Large intestine (tissue), 3 donors: ENCODE results near the gene CACYBP. TPM values are rescaled to one million over a fixed set of nuclear protein-coding genes. Genes with fewer than 3 reads are reported as not detected.
A peak's percentile ranks its signal among the peaks of the same experiment; 100 is the strongest.
"Not testable (repeated sequence)": the region's sequence is repeated elsewhere in the genome, so short reads cannot be mapped to it uniquely, and the experiment has no call there.

ENCODE experiments used
- DNase-seq, 2 donors: peaks; one replicate each; pipeline versions ENCODE4 v3.0.0 to v3.0.0-alpha.2; 2013
- H3K27ac ChIP-seq: one replicate; pipeline ENCODE4 v1.5.1; 2013; ENCODE audit warnings: low read length
- H3K27me3 ChIP-seq: 2 replicates; pipeline ENCODE4 v1.6.1; 2013; ENCODE audit warnings: low read length; ENCODE audit not compliant: control insufficient read depth, insufficient read depth
- H3K36me3 ChIP-seq: 2 replicates; pipeline ENCODE4 v1.6.1; 2013; ENCODE audit warnings: low read length; ENCODE audit not compliant: control insufficient read depth, insufficient read depth
- H3K4me1 ChIP-seq: one replicate; pipeline ENCODE4 v1.6.1; 2013; ENCODE audit warnings: low read length; ENCODE audit not compliant: control insufficient read depth, insufficient read depth
- H3K4me3 ChIP-seq: one replicate; pipeline ENCODE4 v1.5.1; 2013; ENCODE audit warnings: low read length
- H3K9me3 ChIP-seq: one replicate; pipeline ENCODE4 v1.6.1; 2013; ENCODE audit warnings: mild to moderate bottlenecking, low read depth, low read length, moderate library complexity; ENCODE audit not compliant: control insufficient read depth
- WGBS: methylation state at CpG from one replicate; pipeline ENCODE4 v1.1.5; 2013; ENCODE audit warnings: low lambda C conversion rate; ENCODE audit not compliant: insufficient coverage; 5-methylcytosine and 5-hydroxymethylcytosine counted together
- polyA plus RNA-seq: library from polyadenylated mRNA; unstranded; fragments of 120-200 nt; gene quantifications from one replicate; pipeline ENCODE4 v1.2.1, GENCODE V29; 2013

CACYBP gene
- polyA plus RNA-seq, 1 donor, result 98.3 TPM

GRCh38 chr1:175002910-175003517 is 3.3 kb downstream of the CACYBP start:
- no peaks in the 10 kb centered on the region for H3K9me3 ChIP-seq
- no peak overlapping the region for H3K27ac ChIP-seq
- DNase-seq, result no peak
- no peak overlapping the region for H3K4me3 ChIP-seq
- H3K27me3 ChIP-seq, result no peaks in the 10 kb centered on the region
- H3K36me3 ChIP-seq, result peaks cover 25% of the 10 kb centered on the region
- peaks cover 3% of the 10 kb centered on the region for H3K4me1 ChIP-seq
- WGBS, result 80% methylated on average over 2 of the region's 17 CpGs

GRCh38 chr1:175003521-175003920 is 3.8 kb downstream of the CACYBP start:
- no peak overlapping the region for H3K27ac ChIP-seq
- H3K27me3 ChIP-seq, result no peaks in the 10 kb centered on the region
- H3K4me3 ChIP-seq, result no peak overlapping the region
- peaks cover 28% of the 10 kb centered on the region for H3K36me3 ChIP-seq
- H3K4me1 ChIP-seq, result no peaks in the 10 kb centered on the region
- no peak for DNase-seq
- WGBS, result 80% methylated on average over 2 of the region's 2 CpGs
- no peaks in the 10 kb centered on the region for H3K9me3 ChIP-seq

GRCh38 chr1:175005085-175005783 is 5.5 kb downstream of the CACYBP start:
- no peak overlapping the region for H3K27ac ChIP-seq
- 100% methylated on average over 5 of the region's 8 CpGs for WGBS
- no peak for DNase-seq
- no peak overlapping the region for H3K4me3 ChIP-seq
- no peaks in the 10 kb centered on the region for H3K9me3 ChIP-seq
- H3K36me3 ChIP-seq, result peaks cover 33% of the 10 kb centered on the region
- no peaks in the 10 kb centered on the region for H3K4me1 ChIP-seq
- H3K27me3 ChIP-seq, result no peaks in the 10 kb centered on the region

- 100% methylated on average over 3 of the region's 10 CpGs for WGBS
- Histone ChIP-seq H3K27ac (no peak overlapping the region), H3K4me3 (no peak overlapping the region), H3K27me3 (no peaks in the 10 kb centered on the region), H3K9me3 (no peaks in the 10 kb centered on the region), H3K36me3 (peaks cover 67% of the 10 kb centered on the region), H3K4me1 (no peaks in the 10 kb centered on the region)
- DNase-seq, result no peak
Measured at GRCh38 chr1:175009532-175009931, 9.8 kb downstream of the CACYBP start.

- DNase-seq, result no peak
- Histone ChIP-seq H3K36me3 (peaks cover 69% of the 10 kb centered on the region), H3K4me1 (no peaks in the 10 kb centered on the region), H3K27ac (no peak overlapping the region), H3K4me3 (no peak overlapping the region), H3K27me3 (no peaks in the 10 kb centered on the region), H3K9me3 (no peaks in the 10 kb centered on the region)
- WGBS, result 100% methylated on average over 1 of the region's 1 CpG
Measured at GRCh38 chr1:175013445-175013844, 13.7 kb downstream of the CACYBP start.

GRCh38 chr1:175015243-175015642 is 15.5 kb downstream of the CACYBP start:
- Histone ChIP-seq H3K36me3 (peaks cover 66% of the 10 kb centered on the region), H3K4me3 (no peak overlapping the region), H3K9me3 (no peaks in the 10 kb centered on the region), H3K27me3 (no peaks in the 10 kb centered on the region), H3K4me1 (no peaks in the 10 kb centered on the region), H3K27ac (no peak overlapping the region)
- WGBS, result 81% methylated on average over 3 of the region's 4 CpGs
- no peak for DNase-seq

GRCh38 chr1:175019524-175019923 is 19.8 kb downstream of the CACYBP start:
- no peak overlapping the region for H3K4me3 ChIP-seq
- WGBS, result 82% methylated on average over 2 of the region's 3 CpGs
- H3K4me1 ChIP-seq, result no peaks in the 10 kb centered on the region
- no peak overlapping the region for H3K27ac ChIP-seq
- H3K27me3 ChIP-seq, result no peaks in the 10 kb centered on the region
- peaks cover 36% of the 10 kb centered on the region for H3K36me3 ChIP-seq
- H3K9me3 ChIP-seq, result no peaks in the 10 kb centered on the region
- no peak for DNase-seq

GRCh38 chr1:175023043-175023921 is 23.5 kb downstream of the CACYBP start, which contains the start of gene MRPS14:
TSS of gene MRPS14 (minus strand) at chr1:175023425. CDS start at chr1:175023408, 17 bp downstream.
- WGBS, result 4% methylated on average over 4 of the region's 42 CpGs
- DNase-seq, result peak; percentile 98 to 99
- Histone ChIP-seq H3K4me1 (no peaks in the 10 kb centered on the region), H3K36me3 (peaks cover 8% of the 10 kb centered on the region), H3K4me3 (peak within 1 kb of the TSS; percentile 68), H3K9me3 (no peaks in the 10 kb centered on the region), H3K27me3 (no peaks in the 10 kb centered on the region), H3K27ac (peak within 1 kb of the TSS; percentile 69)

- 100% methylated on average over 1 of the region's 2 CpGs for WGBS
- Histone ChIP-seq H3K27ac (peak overlapping the region; percentile 69), H3K4me3 (peak overlapping the region; percentile 68)
- not testable (repeated sequence) for H3K36me3 ChIP-seq, H3K4me1 ChIP-seq, H3K27me3 ChIP-seq, DNase-seq, H3K9me3 ChIP-seq
Measured at GRCh38 chr1:175023922-175024242, 24.1 kb downstream of the CACYBP start.

GRCh38 chr1:175024773-175025172 is 25.0 kb downstream of the CACYBP start:
- Histone ChIP-seq H3K27me3 (no peaks in the 10 kb centered on the region), H3K27ac (no peak overlapping the region), H3K4me3 (no peak overlapping the region), H3K36me3 (peaks cover 6% of the 10 kb centered on the region), H3K9me3 (no peaks in the 10 kb centered on the region), H3K4me1 (peaks cover 2% of the 10 kb centered on the region)
- WGBS, result 85% methylated on average over 2 of the region's 2 CpGs
- no peak for DNase-seq
